Keratinocyte (primary cell): ENCODE measurements around the gene CCN6. TPM values are rescaled to one million over a fixed set of nuclear protein-coding genes. Genes with fewer than 3 reads are reported as not detected.

Experiments used
- DNase-seq: peaks from one replicate; pipeline ENCODE4 v3.0.0-alpha.2; 2011; ENCODE audit warnings: low read depth, missing footprints, low spot score
- FAIRE-seq: peaks from 2 replicates; lab custom pipeline; 2011; peaks lifted over from hg19 to GRCh38; lab: Jason Lieb, UNC
- H2AFZ ChIP-seq: 2 replicates; pipeline ENCODE4 v1.6.0; 2012; ENCODE audit warnings: low read length, control low read depth, inconsistent platforms; ENCODE audit not compliant: control insufficient read depth
- H3K27ac ChIP-seq: 2 replicates; pipeline ENCODE4 v1.5.1; 2011; ENCODE audit warnings: low read length; ENCODE audit not compliant: control insufficient read depth, insufficient read depth
- H3K27me3 ChIP-seq: 3 replicates; pipeline ENCODE4 v1.6.0; 2011; ENCODE audit warnings: low read length; ENCODE audit not compliant: control insufficient read depth, insufficient read depth; ENCODE audit errors: extremely low read depth
- H3K36me3 ChIP-seq, 2 experiments: 2 replicates in 1 of 2; 3 replicates in 1 of 2; pipeline ENCODE4 v1.5.1; 2011; ENCODE audit warnings: low read length in 2 of 2, mild to moderate bottlenecking in 1 of 2; ENCODE audit not compliant: control insufficient read depth in 2 of 2, insufficient read depth in 2 of 2; ENCODE audit errors: extremely low read depth in 1 of 2
- H3K4me1 ChIP-seq: 3 replicates; pipeline ENCODE4 v1.5.1; 2011; ENCODE audit warnings: low read length; ENCODE audit not compliant: control insufficient read depth, insufficient read depth; ENCODE audit errors: extremely low read depth
- H3K4me2 ChIP-seq: 3 replicates; pipeline ENCODE4 v1.6.0; 2011; ENCODE audit warnings: low read depth, low read length; ENCODE audit not compliant: control insufficient read depth, insufficient read depth; ENCODE audit errors: extremely low read depth
- H3K4me3 ChIP-seq, 3 experiments: fragments of 200-600 bp in 1 of 3; sonication (generic) in 1 of 3; 2 replicates in 2 of 3; 3 replicates in 1 of 3; pipeline ENCODE4 v1.5.1; 2011 to 2016; ENCODE audit warnings: low read length in 3 of 3, mild to moderate bottlenecking in 3 of 3, control low read depth in 2 of 3, inconsistent platforms in 1 of 3, low read depth in 1 of 3, mixed read lengths in 1 of 3, mixed run types in 1 of 3, moderate library complexity in 1 of 3; ENCODE audit not compliant: control insufficient read depth in 2 of 3, insufficient read depth in 2 of 3; ENCODE audit errors: extremely low read depth in 1 of 3
- H3K79me2 ChIP-seq: 2 replicates; pipeline ENCODE4 v1.6.0; 2012; ENCODE audit warnings: low read length; ENCODE audit not compliant: control insufficient read depth, insufficient read depth
- H3K9ac ChIP-seq: 3 replicates; pipeline ENCODE4 v1.6.0; 2011; ENCODE audit warnings: low read length; ENCODE audit not compliant: control insufficient read depth, insufficient read depth; ENCODE audit errors: extremely low read depth
- H3K9me1 ChIP-seq: 3 replicates; pipeline ENCODE4 v1.6.0; 2011; ENCODE audit warnings: low read length; ENCODE audit not compliant: control insufficient read depth, insufficient read depth; ENCODE audit errors: extremely low read depth
- H3K9me3 ChIP-seq: 2 replicates; pipeline ENCODE4 v1.5.1; 2012; ENCODE audit warnings: low read depth, low read length; ENCODE audit not compliant: control insufficient read depth
- H4K20me1 ChIP-seq: 3 replicates; pipeline ENCODE4 v1.6.0; 2011; ENCODE audit warnings: low read length; ENCODE audit not compliant: control insufficient read depth, insufficient read depth; ENCODE audit errors: extremely low read depth
- CTCF ChIP-seq, 3 experiments: IDR thresholded peaks in 1 of 3; conservative IDR thresholded peaks in 1 of 3; optimal IDR thresholded peaks in 1 of 3; 2 replicates in 2 of 3; 3 replicates in 1 of 3; pipeline versions ENCODE3 to v1.5.1; 2011; ENCODE audit warnings: low read length in 3 of 3, mild to moderate bottlenecking in 3 of 3, moderate library complexity in 2 of 3, control low read depth in 1 of 3, inconsistent platforms in 1 of 3; ENCODE audit not compliant: insufficient read depth in 2 of 3; ENCODE audit errors: extremely low read depth in 1 of 3
- EZH2 ChIP-seq: IDR thresholded peaks from one replicate; pipeline ENCODE4 v1.6.1; 2012; ENCODE audit warnings: inconsistent platforms, mild to moderate bottlenecking, low read length, moderate library complexity
- dilution Hi-C: fragments of 300-500 bp; cut with MboI; formaldehyde crosslinking; loops from one replicate; pipeline ENCODE4 v1.7.0; 2020; ENCODE audit warnings: low sequenced_read_pairs; ENCODE audit not compliant: extremely low pct_ligation_motif_present
- polyA plus RNA-seq, 5 experiments: library from polyadenylated mRNA; depleted of rRNA in 3 of 5; stranded (reverse) in 3 of 5; stranded (forward) in 1 of 5; unstranded in 1 of 5; fragments of >200 nt; gene quantifications; 1 replicate in 1 of 5; 2 replicates in 3 of 5; 3 replicates in 1 of 5; pipeline versions ENCODE4 v1.2.1 to v1.2.3, GENCODE V29; 2011 to 2012; ENCODE audit warnings: missing spikeins in 2 of 5, low read depth in 1 of 5, low replicate concordance in 1 of 5

CCN6 gene
- polyA plus RNA-seq, 1 donor (not counting 4 experiments of a cell fraction or from before 2014, with no cell fraction given): 0.90 TPM

GRCh38 chr6:112117554-112117953 lies 63.6 kb downstream of the CCN6 start:
- Histone ChIP-seq H3K27me3 (no peaks in the 10 kb centered on the region), H3K9me3 (no peaks in the 10 kb centered on the region), H3K4me3 (no peak overlapping the region), H3K79me2 (no peaks in the 10 kb centered on the region), H3K27ac (no peak overlapping the region), H3K36me3 (no peaks in the 10 kb centered on the region), H3K4me2 (peak overlapping the region; percentile 12), H3K9ac (no peak overlapping the region), H2AFZ (peak overlapping the region; percentile 72), H3K4me1 (peaks cover 10% of the 10 kb centered on the region), H4K20me1 (no peaks in the 10 kb centered on the region), H3K9me1 (no peaks in the 10 kb centered on the region)
- dilution Hi-C loops: no loop called here
- TF ChIP-seq CTCF (optimal IDR thresholded peaks at IDR 0.05 in 1 of 3, IDR thresholded peaks at IDR 0.05 in 1 of 3, conservative IDR thresholded peaks at IDR 0.05 in 1 of 3; ENCODE audit: extremely low read depth in 1 of 3, insufficient read depth in 2 of 3, low read length in 3 of 3): no peak
- no peak for TF ChIP-seq EZH2
- no peak for DNase-seq
- peak; percentile 95 for FAIRE-seq

- no peaks in the 10 kb centered on the region for H4K20me1 ChIP-seq
- peak overlapping the region; percentile 72 for H2AFZ ChIP-seq
- H3K9me3 ChIP-seq: no peaks in the 10 kb centered on the region
- H3K36me3 ChIP-seq: no peaks in the 10 kb centered on the region
- no peak for FAIRE-seq
- H3K27me3 ChIP-seq: no peaks in the 10 kb centered on the region
- H3K79me2 ChIP-seq: no peaks in the 10 kb centered on the region
- H3K4me1 ChIP-seq: peaks cover 10% of the 10 kb centered on the region
- no peak overlapping the region for H3K4me3 ChIP-seq
- no peaks in the 10 kb centered on the region for H3K9me1 ChIP-seq
- dilution Hi-C loops: no loop called here
- no peak overlapping the region for H3K27ac ChIP-seq
- H3K4me2 ChIP-seq: no peak overlapping the region
- H3K9ac ChIP-seq: no peak overlapping the region
- no peak for TF ChIP-seq EZH2
- no peak for TF ChIP-seq CTCF (optimal IDR thresholded peaks at IDR 0.05 in 1 of 3, IDR thresholded peaks at IDR 0.05 in 1 of 3, conservative IDR thresholded peaks at IDR 0.05 in 1 of 3; ENCODE audit: extremely low read depth in 1 of 3, insufficient read depth in 2 of 3, low read length in 3 of 3)
- DNase-seq: no peak
These were observed 64.1 kb downstream of the CCN6 start for GRCh38 chr6:112118034-112118433.

Other genes with a start within 250 kb of the CCN6 start
- gene FYN, start 180.7 kb upstream of the CCN6 start, polyA plus RNA-seq: 24.7 to 46.8 TPM (median 27.3 TPM) in 3 replicates
- 6.3 to 15.4 TPM (median 11.0 TPM) in 3 replicates for gene TUBE1, start 33.4 kb downstream of the CCN6 start, polyA plus RNA-seq
- 8.9 to 15.0 TPM (median 12.1 TPM) in 3 replicates for gene FAM229B, start 33.5 kb downstream of the CCN6 start, polyA plus RNA-seq
- 0.10 to 0.39 TPM (median 0.12 TPM) in 3 replicates for gene LAMA4, start 200.5 kb downstream of the CCN6 start, polyA plus RNA-seq